Neural cell (in vitro differentiated cells): ENCODE data around the gene NDRG2. TPM values are rescaled to one million over a fixed set of nuclear protein-coding genes. Genes with fewer than 3 reads are reported as not detected.

ENCODE experiments used
- H2AFZ ChIP-seq: fragments of 200-600, 300-800 bp; sonication (generic), shearing (Covaris generic); 2 replicates; pipeline ENCODE4 v1.6.0; 2014; ENCODE audit warnings: low read depth, mild to moderate bottlenecking, antibody characterized with exemption, low read length, moderate library complexity
- H3F3A ChIP-seq: fragments of 200-600 bp; shearing (Covaris generic); 2 replicates; pipeline ENCODE4 v1.6.1; 2016; ENCODE audit warnings: mild to moderate bottlenecking, moderate library complexity, mixed read lengths, antibody characterized with exemption, low read length; ENCODE audit not compliant: insufficient read depth, poor library complexity, severe bottlenecking
- H3K27ac ChIP-seq: fragments of 200-600, 300-800 bp; sonication (generic), shearing (Covaris generic); 2 replicates; pipeline ENCODE4 v1.5.1; 2014; ENCODE audit warnings: mild to moderate bottlenecking, low read length, moderate library complexity
- H3K27me3 ChIP-seq: fragments of 300-800, 200-600 bp; sonication (generic), shearing (Covaris generic); 2 replicates; pipeline ENCODE4 v1.6.0; 2014; ENCODE audit warnings: mild to moderate bottlenecking, low read depth, low read length, moderate library complexity; ENCODE audit not compliant: insufficient read depth
- H3K36me3 ChIP-seq: fragments of 300-800, 200-600 bp; sonication (generic), shearing (Covaris generic); 2 replicates; pipeline ENCODE4 v1.5.1; 2014; ENCODE audit warnings: mild to moderate bottlenecking, antibody characterized with exemption, low read length, moderate library complexity; ENCODE audit not compliant: insufficient read depth
- H3K4me2 ChIP-seq: fragments of 300-800, 200-600 bp; sonication (generic), shearing (Covaris generic); 2 replicates; pipeline ENCODE4 v1.6.0; 2014; ENCODE audit warnings: mild to moderate bottlenecking, low read length
- H3K4me3 ChIP-seq: fragments of 300-800, 200-600 bp; sonication (generic), shearing (Covaris generic); 2 replicates; pipeline ENCODE4 v1.5.1; 2014; ENCODE audit warnings: mild to moderate bottlenecking, low read length, moderate library complexity
- H3K79me2 ChIP-seq: fragments of 200-600 bp; shearing (Covaris generic); replicated peaks from 2 replicates; pipeline ENCODE4 v1.6.0; 2014; ENCODE audit warnings: mild to moderate bottlenecking, low read length, moderate library complexity; ENCODE audit not compliant: insufficient read depth
- H3K9ac ChIP-seq: fragments of 300-800, 200-600 bp; sonication (generic), shearing (Covaris generic); 2 replicates; pipeline ENCODE4 v1.6.1; 2016; ENCODE audit warnings: mild to moderate bottlenecking, low read length, mixed read lengths
- H3K9me2 ChIP-seq: fragments of 200-600 bp; shearing (Covaris generic); 2 replicates; pipeline ENCODE4 v1.6.1; 2016; ENCODE audit warnings: mild to moderate bottlenecking, low read length, mixed read lengths; ENCODE audit not compliant: insufficient read depth
- H3K9me3 ChIP-seq: fragments of 200-600, 300-800 bp; sonication (generic), shearing (Covaris generic); 2 replicates; pipeline ENCODE4 v1.6.1; 2016; ENCODE audit warnings: mild to moderate bottlenecking, mixed run types, low read length, moderate library complexity, mixed read lengths
- H4K20me1 ChIP-seq: fragments of 200-600 bp; shearing (Covaris generic); 2 replicates; pipeline ENCODE4 v1.6.1; 2016; ENCODE audit warnings: mild to moderate bottlenecking, mixed run types; ENCODE audit not compliant: insufficient read depth
- CTCF ChIP-seq: fragments of 450-650 bp; IDR thresholded peaks from 2 replicates; pipeline ENCODE4 v1.5.1; 2014; ENCODE audit warnings: antibody characterized with exemption, mild to moderate bottlenecking, moderate library complexity; ENCODE audit not compliant: poor library complexity, severe bottlenecking
- EP300 ChIP-seq: fragments of 450-650 bp; conservative IDR thresholded peaks from 2 replicates; pipeline ENCODE4 v1.6.1; 2014; ENCODE audit warnings: antibody characterized with exemption, mild to moderate bottlenecking, moderate library complexity; ENCODE audit not compliant: poor library complexity, severe bottlenecking
- EZH2 ChIP-seq: fragments of 200-600, 300-800 bp; shearing (Covaris generic), sonication (generic); IDR thresholded peaks from 2 replicates; pipeline ENCODE4 v1.6.1; 2014; ENCODE audit warnings: antibody characterized with exemption, low read length, borderline replicate concordance, mild to moderate bottlenecking; ENCODE audit not compliant: insufficient read depth, poor library complexity, severe bottlenecking
- MXI1 ChIP-seq: fragments of 450-650 bp; conservative IDR thresholded peaks from 2 replicates; pipeline ENCODE4 v1.6.1; 2014; ENCODE audit warnings: antibody characterized with exemption, mild to moderate bottlenecking; ENCODE audit not compliant: poor library complexity, severe bottlenecking
- POLR2AphosphoS5 ChIP-seq: IDR thresholded peaks from 2 replicates; pipeline ENCODE4 v1.6.1; 2012
- RAD21 ChIP-seq: fragments of 450-650 bp; conservative IDR thresholded peaks from 2 replicates; pipeline ENCODE4 v1.6.1; 2014; ENCODE audit warnings: antibody characterized with exemption, mild to moderate bottlenecking, moderate library complexity
- REST ChIP-seq: IDR thresholded peaks from 2 replicates; pipeline ENCODE4 v1.6.1; 2012; ENCODE audit warnings: borderline replicate concordance
- SMC3 ChIP-seq: fragments of 450-650 bp; conservative IDR thresholded peaks from 2 replicates; pipeline ENCODE4 v1.6.1; 2014; ENCODE audit warnings: antibody characterized with exemption, mild to moderate bottlenecking, moderate library complexity; ENCODE audit not compliant: poor library complexity
- TAF1 ChIP-seq: IDR thresholded peaks from 2 replicates; pipeline ENCODE4 v1.6.1; 2012; ENCODE audit warnings: low read depth
- polyA plus RNA-seq: library from polyadenylated mRNA; depleted of rRNA; stranded (reverse); fragments of >200 nt; gene quantifications from 2 replicates; pipeline ENCODE4 v1.2.3, GENCODE V29; 2014

NDRG2 gene
- polyA plus RNA-seq, 1 donor from 2014 or later: 43.3 TPM

- Histone ChIP-seq H3K9me3 (no peaks in the 10 kb centered on the region), H3K27me3 (peaks cover 19% of the 10 kb centered on the region), H3K27ac (no peak overlapping the region), H3K4me3 (no peak overlapping the region), H3K9ac (no peak overlapping the region), H3K79me2 (no peaks in the 10 kb centered on the region), H4K20me1 (no peaks in the 10 kb centered on the region), H2AFZ (no peak overlapping the region), H3K36me3 (no peaks in the 10 kb centered on the region), H3K4me2 (no peak overlapping the region), H3K9me2 (no peaks in the 10 kb centered on the region), H3F3A (no peaks in the 10 kb centered on the region)
- TF ChIP-seq TAF1 (no peak), RAD21 (no peak), EZH2 (no peak), CTCF (no peak), EP300 (no peak), REST (no peak), SMC3 (no peak), MXI1 (no peak), POLR2AphosphoS5 (no peak)
Observed at GRCh38 chr14:21022686-21023085, 2.2 kb downstream of the NDRG2 start.

- no peaks in the 10 kb centered on the region for H4K20me1 ChIP-seq
- H3K79me2 ChIP-seq: no peaks in the 10 kb centered on the region
- no peaks in the 10 kb centered on the region for H3K9me3 ChIP-seq
- no peak overlapping the region for H3K9ac ChIP-seq
- H2AFZ ChIP-seq: no peak overlapping the region
- H3K36me3 ChIP-seq: no peaks in the 10 kb centered on the region
- H3K9me2 ChIP-seq: no peaks in the 10 kb centered on the region
- no peak overlapping the region for H3K4me2 ChIP-seq
- no peak overlapping the region for H3K27ac ChIP-seq
- no peak overlapping the region for H3K4me3 ChIP-seq
- no peaks in the 10 kb centered on the region for H3F3A ChIP-seq
- no peak for TF ChIP-seq SMC3
- TF ChIP-seq REST: no peak
- no peak for TF ChIP-seq TAF1
- TF ChIP-seq POLR2AphosphoS5: no peak
- no peak for TF ChIP-seq MXI1
- TF ChIP-seq RAD21: no peak
- TF ChIP-seq EP300: no peak
- no peak for TF ChIP-seq EZH2
- no peak for TF ChIP-seq CTCF
- H3K27me3 ChIP-seq: peaks cover 19% of the 10 kb centered on the region
Observed at GRCh38 chr14:21020977-21021545, 3.8 kb downstream of the NDRG2 start.
